TTC549 (cell line): ENCODE data around the gene PAPOLG.
"Not testable (repeated sequence)": the region's sequence is repeated elsewhere in the genome, so short reads cannot be mapped to it uniquely, and the experiment has no call there.

Source experiments
- FAIRE-seq: peaks from 2 replicates; lab custom pipeline; 2012; peaks lifted over from hg19 to GRCh38; lab: Jason Lieb, UNC

The PAPOLG gene

DNA sequence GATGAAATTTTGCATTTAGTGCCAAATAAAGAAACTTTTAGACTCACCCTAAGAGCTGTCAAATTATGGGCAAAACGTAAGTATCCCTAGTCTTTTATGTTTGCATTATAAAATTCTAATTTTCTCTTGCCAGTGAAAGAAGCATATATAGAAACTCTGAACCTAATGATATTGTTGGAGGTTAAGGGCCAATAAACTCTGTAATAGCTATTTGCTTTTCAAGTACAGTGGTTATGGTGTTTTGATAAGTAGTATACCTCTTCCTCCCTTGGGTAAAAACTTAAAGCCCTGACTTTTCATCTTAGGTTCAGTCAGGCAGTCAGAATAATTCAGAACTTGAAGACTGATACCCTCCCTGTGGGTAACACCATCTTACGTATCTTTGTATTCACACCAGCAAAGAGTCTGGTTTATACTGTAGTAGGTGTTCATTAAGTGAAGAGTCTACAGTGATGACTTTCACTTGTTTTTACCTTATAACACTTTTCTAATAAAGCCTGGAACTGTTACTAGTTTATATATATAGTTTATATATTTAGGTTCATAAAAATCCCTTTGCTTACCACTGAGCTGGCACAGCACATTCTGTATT is 19.1 kb downstream of the PAPOLG start:
- FAIRE-seq = no peak

DNA sequence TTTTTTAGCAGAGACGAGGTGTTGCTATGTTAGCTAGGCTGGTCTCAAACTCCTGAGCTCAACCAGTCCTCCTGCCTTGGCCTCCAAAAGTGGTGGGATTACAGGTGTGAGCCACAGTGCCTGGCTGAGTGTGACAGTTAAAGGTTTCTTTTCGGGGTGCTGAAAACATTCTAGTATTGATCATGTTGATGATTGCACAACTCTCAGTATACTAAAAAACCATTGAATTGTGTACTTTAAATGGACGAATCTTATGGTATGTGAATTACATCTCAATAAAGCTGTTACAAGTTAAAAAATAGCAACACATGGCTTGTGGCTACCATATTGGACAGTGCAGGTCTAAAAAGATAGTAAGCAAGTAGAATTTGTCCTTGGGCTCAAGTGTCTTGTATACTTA is 22.3 kb downstream of the PAPOLG start:
- no peak for FAIRE-seq

DNA sequence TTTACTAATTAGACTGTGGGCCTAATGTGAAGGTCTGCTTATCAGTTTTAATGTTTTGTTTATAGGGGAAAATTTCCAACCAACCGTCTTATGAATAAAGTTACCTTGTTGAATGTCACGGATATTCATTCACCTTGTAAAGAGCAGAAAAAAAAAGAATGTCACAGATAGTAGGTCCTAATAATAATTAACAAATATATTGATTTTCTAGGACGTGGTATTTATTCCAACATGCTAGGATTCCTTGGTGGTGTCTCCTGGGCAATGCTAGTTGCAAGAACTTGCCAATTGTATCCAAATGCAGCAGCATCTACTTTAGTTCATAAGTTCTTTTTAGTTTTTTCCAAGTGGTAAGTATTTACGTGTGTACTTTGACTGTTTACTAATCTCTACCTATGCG is 23.4 kb downstream of the PAPOLG start:
- no peak for FAIRE-seq

DNA sequence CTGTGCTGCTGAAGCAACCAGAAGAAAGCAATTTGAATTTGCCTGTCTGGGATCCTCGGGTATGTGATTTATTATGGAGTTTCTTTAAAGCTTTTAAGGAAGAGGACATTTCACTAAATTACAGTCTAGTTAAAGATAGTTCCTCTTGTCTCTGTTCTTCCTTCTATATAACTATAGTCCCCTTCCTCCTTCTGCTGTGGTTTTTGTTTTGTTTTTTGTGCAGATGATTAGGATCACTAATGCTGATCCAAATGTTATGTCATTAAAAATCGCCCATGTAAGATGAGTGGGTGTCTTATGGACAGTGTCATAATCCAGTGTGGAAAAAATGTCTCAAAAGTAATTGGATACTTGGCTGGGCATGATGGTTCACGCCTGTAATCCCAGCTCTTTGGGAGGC is 24.7 kb downstream of the PAPOLG start:
- FAIRE-seq = no peak

DNA sequence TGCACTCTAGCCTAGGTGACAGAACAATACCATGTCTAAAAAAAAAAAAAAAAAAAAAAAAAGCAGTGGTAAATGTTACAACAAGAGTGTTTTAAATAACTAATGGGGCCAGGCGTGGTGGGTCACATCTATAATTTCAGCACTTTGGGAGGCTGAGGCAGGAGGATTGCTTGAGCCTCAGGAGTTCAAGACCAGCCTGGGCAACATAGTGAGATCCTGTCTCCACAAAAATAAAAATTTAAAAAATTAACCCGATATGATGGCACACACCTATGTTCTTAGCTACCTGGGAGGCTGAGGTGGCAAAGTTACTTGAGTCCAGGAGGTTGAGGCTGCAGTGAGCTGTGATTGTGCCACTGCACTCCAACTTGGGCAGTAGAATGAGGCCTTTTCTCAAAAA is 37.1 kb downstream of the PAPOLG start:
- no peak for FAIRE-seq

DNA sequence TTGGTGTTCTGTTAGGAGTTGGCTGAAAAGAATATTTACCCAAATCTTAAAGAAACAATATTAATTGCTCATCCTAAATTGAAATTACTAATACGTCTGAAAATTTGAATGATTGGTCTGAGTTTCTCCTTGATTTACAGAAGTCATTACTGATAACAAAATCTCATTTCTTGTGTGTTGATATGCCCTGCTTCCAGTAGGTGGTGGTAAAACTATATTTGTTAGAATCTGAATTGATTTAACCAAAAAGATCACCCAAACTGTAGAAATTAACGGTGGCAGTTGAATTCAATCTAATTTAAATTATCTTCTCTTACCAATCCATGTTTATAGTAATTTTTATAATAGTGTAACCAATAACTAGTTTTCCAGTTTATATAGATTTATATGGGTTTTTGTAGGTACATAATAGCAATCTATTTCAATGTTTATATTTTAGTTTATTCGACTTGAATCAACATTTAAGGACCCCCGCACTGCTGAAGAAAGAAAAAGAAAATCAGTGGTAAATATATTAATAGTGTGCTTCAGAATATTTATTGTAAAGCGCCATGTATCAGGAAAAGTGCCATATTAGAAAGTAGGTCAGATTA is 38.3 kb downstream of the PAPOLG start:
- FAIRE-seq = peak; percentile 97

DNA sequence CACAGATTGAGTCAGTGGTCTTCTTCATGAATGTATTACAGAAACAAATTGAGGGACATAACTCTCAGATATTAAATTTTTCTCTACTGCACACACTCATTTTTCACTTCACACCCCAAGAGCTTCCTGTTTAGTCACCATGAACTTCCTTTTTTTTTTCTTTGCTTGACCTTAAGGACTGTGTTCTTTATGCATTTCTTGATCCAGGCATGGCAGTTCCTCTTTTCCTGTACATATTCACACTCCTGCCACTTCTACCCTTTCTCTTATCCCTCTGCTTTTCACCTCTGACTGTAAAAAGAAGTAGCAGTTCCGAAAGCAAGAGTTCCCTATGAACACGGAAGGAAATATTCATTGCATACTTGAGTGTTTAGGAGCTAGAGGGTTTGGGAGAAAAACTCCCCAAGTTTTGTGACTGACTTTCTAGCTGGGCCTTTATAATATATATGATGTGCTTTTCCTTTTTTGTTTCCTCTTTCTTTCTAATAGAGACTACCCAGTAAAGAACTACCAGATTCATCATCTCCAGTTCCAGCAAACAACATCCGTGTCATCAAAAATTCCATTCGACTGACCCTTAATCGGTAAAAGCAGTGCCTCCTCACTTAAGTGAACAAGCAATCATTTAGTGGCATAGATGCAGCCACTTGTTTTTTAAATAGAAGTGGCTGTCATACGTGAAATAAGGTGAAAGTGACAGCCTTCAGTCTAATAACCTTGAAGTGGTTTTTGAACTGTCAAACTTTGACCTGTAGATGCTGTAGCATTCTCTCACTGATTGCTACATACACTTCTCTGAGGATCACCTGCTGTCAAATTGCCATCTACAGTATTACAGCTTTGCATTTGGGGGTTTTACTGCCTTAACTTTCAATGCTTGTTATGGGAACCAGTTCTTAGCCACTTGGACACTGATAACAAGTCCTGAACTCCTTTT is 40.8 kb downstream of the PAPOLG start:
- no peak for FAIRE-seq

DNA sequence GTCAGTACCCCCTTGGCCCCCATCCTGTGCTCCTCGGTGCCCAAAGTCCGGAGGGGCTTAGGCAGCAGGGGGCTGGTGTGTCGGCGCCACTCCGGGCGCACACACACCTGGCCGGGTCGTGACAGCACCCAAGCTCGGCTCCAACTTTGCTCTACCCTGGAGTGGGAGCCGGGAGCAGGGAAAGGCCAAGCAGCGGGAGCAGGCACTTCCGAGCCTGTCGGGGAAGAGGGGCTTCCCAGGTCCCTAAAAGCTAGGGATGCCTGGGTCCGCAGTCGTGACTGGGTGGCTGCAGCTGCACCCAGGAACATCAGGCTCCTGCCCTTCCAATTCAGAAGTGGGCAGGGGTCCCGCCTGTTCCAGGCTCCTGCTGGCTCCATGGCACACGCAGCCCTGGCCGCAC is 48.4 kb downstream of the PAPOLG start:
- FAIRE-seq = no peak

DNA sequence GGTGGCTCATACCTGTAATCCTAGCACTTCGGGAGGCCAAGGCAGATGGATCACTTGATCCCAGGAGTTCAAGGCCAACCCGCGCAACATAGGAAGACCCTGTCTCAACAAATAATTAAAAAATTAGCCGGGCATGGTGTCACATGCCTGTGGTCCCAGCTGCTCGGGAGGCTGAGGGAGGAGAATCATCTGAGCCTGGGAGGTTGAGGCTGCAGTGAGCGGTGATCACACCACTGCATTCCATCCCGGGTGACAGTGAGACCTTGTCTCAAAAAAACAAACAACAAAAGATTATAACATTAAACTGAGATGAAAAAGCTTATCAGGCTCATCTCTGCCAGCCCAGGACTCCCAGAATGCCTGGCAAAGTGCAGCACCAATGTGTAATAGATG is 50.5 kb downstream of the PAPOLG start:
- FAIRE-seq = no peak

DNA sequence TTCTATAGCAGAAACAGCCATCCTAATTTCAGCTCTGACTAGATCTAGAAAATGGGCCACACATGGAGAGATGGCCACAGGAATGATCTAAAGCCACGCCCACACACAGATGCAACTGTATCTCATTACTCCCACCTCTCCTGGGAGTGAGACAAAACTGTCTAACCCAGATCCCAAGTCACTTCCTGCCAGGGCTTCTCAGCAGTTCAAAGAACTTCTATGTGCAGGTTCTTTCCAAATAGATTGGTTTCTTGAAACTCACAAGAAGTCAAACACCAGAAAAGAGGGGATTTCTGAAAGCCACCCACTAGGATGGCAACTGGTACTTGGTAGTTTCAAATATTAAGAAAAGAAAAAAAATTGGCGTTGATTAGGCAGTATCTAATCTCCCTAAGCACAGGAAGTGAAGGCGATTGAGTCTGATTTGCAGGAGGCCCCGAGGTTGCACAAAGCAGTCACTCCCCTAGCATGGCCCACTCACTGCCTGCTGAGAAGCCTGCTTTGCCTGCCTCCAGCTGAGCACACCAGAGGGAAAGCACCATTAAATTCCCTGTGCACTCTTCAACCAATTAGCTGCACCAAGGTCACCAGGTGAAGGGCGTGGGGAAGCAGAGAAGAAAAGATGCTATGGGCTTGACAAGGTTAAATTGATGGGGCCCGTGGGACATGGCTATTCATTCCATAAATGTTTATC is 51.1 kb downstream of the PAPOLG start:
- no peak for FAIRE-seq

DNA sequence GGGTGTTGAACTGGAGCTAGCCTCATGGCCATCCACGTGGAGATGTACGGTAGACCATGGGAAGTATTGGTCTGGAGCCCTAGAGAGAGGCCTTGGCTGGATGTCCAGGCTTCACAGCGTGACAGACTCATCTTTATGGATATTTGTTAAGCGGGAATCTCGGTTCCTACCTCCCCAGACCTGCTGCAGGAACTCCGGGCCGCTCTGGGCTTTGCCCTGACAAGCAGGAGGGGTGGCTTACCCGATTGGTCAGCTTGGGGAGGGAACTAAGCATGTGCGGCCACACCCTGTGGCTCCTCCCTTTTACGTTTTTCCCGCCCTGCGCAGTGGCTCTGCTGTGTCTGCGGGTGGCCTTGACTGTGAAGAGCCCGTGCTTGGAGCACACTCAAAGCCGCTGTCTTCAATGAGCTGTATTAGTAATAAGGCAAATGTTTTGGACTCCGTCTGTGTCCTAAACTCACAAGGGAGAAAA is 52.3 kb downstream of the PAPOLG start:
- no peak for FAIRE-seq

DNA sequence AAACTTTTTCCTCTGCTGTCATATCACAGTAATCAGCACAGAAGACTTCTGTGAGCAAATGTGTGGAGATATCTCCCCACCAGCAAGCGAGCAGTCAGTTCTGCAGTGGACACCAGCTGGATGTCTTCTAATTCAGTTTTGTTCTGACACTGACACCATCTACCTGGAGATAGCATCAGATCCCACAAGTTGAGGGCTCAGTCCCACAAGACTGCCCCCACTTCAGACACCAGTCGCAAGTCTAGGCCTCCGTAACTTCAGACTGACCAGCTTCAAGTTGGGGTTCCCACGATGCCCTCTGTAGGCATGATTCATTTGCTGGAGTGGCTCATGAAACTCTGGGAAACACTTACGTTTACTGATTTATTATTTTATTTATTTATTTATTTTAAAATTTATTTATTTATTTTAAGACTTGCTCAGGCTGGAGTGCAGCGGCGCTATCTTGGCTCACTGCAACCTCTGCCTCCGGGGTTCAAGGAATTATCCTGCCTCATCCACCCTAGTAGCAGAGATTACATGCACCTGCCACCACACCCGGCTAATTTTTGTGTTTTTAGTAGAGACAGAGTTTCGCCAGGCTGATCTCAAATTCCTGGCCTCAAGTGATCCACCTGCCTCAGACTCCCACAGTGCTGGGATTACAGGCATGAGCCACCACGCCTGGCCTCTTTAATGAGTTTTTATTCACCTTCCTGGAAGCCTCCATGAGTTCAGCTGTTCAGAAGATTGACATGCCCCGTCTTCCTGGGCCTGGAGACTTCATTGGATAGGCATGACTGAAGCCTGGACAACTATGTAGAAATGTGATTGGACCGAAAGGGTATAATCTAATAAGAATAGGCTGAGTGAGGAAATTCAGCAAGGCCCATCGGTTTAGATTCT is 55.7 kb downstream of the PAPOLG start:
- no peak for FAIRE-seq

DNA sequence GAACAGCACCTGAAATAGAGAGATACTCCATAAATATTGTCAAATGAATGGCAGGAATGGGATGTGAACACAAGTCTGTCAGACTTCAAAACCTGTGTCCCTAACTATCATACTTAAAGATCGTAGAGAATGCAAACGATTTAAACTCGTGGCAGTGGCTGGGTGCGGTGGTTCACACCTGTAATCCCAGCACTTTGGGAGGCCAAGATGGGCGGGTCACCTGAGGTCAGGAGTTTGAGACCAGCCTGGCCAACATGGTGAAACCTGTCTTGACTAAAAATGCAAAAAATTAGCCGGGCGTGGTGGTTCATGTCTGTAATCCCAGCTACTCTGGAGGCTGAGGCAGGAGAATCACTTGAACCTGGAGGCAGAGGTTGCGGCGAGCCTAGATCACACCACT is 61.1 kb downstream of the PAPOLG start:
- not testable (repeated sequence) for FAIRE-seq

DNA sequence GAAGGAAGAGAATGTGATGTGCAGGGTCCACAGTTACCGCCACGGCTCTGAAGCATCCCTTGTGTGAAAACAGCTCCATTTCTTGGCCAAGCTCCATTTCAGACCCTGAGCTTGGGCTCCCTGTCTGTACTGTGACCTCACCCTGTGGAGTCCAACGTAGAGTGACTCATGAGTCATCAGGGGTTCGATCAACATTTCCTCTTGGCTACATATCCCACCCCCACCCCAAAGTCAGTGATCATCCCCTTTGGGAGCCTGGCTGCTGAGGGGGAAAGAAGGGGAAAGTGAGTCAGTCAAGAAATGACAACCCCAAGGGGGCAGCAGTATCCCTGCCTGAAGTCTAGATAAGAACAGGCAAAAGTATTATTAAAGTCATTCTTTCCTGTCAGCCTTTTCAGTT is 62.2 kb downstream of the PAPOLG start:
- FAIRE-seq = no peak

DNA sequence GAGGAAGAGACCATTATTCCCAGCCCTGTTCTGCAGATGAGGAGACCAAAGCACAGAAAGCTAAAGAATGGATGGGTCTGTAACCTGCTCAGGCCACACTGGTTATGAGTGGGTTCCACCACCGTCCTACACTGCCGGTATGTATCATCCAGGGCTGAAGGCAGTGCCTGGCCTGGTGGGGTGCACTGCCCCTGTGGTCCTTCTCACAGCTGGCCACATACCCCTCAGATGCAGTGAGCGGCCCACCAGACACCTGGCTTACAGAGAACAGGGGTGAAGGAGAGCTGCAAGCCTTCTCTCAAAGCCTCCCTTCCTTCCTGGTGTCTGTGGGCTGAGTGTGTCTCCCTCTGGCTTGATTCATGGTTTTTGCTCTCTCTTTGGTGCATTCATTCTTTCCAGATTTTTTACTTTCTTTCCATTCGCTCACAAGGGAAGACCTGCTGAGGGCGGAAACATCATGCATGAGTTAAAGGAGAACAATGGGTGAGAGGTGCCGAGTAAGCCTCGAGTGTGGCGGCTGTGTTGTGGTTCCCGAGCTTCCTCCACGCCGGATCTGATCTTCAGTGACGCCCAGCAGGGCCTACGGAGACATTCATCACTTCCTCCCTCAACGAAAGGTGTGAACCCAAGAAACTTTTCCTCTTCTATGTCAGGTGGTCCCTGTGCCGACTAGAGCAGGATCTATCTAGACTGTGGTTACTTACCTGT is 63.2 kb downstream of the PAPOLG start:
- FAIRE-seq = no peak

DNA sequence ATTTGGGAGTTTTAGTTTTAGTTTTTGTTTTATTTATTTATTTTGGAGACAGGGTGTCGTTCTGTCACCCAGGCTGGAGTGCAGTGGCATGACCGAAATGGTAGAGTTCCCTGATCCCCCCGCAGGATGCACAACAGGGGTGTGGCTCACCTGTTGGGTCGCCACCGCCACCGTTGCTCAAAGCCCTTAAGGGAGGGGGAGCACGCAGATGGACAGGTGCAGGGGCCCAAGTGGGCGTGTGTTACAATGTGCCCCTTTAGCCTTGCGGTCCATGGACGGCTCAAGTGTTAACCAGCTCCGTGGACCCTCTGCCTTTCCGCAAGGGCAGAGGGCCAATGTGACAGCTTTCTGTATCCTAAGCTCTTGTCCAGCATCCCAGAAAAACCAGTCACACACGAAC is 63.9 kb downstream of the PAPOLG start:
- no peak for FAIRE-seq

DNA sequence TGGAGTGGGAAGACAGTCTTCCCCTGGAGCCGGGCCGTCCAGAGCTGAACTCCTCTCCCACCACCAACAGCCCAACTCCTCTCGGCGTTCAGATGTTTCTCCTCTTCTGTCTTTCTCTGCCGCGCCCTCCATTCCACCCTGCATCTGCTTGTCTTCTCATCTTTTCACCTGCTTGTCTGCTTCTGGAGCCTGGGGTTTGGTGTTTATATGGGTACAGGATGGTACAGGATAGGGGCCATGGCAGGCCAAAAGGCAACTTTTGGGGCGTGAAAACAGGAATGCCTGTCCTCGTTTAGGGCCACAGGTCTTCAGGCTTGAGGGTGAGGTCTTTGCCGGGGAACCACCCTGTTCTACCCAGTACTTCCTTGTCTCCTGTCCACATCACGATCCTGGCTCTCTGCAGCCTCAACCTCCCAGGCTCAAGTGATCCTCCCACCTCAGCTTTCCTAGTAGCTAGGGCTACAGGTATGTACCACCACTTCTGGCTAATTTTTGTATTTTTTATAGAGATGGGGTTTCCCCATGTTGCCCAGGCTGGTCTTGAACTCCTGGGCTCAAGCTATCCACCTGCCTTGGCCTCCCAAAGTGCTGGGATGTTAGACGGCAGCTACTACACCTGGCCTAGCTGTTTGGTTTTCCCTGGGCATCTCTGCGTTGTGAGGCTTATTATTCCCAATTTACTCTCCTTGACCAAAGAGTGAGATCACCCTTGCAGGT is 64.5 kb downstream of the PAPOLG start:
- no peak for FAIRE-seq

DNA sequence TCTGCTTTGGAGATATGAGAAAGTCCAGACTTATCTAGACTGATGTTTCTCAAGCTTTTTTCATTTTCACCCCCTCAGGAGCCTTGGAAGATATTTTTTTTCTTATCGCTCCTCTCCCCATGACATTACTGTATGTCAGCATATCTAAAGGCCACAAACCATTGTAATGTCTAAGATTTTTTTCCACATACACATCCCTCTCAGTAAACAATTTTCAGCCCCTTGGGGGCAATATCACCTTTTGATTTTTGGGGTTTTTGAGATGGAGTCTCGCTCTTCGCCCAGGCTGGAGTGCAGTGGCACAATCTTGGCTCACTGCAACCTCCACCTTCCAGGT is 65.0 kb downstream of the PAPOLG start:
- FAIRE-seq = no peak

DNA sequence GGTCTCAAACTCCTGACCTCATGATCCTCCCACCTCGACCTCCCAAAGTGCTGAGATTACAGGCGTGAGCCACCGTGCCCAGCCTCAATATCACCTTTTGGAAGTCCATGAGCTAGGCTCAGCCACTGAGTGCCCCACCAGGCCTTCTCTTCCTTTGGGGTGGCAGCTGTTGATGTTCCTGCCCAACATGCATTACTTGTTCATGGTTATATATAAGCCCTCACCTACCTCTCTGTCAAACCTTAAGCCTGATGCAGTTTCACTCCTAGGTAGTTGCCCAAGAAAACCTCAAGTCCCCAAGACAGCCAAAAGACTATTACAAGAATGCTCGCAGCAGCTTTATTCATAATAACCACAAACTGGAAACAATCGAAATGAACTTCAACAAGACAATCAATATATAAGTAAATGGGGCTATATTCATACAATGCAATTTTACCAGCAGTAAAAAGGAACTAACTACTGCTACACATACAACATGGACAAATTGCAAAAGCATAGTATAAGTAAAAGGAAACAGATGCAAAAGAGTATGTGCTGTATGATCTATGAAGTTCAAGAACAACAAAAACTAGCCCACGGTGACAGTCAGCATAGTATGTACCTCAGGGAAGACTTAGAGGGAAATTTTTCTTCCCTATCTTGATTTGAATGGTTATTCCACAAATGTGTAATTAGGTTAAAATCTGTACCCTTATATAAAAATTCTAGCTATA is 65.7 kb downstream of the PAPOLG start:
- FAIRE-seq = no peak

DNA sequence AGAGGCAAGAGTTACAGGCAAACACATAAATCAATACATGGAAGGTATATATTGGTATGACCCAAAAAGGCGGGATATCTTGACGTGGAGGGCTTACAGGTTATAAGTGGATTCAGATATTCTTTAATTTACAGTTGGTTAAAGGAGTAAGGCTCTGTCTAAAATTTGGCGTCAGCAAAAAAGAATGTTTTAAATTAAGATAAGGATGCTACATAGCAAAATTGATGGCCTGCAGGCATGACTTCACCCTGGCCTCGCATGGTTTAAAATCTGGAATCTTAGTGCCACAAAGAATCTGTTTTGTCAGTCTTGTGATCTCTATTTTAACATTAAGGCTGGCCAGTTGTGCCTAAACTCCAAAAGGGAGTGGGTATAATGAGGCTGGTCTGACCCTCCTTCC is 66.9 kb downstream of the PAPOLG start:
- no peak for FAIRE-seq
